HEK293T (cell line): ENCODE data around the gene LIPI.
"Not testable (repeated sequence)": the region's sequence is repeated elsewhere in the genome, so short reads cannot be mapped to it uniquely, and the experiment has no call there.

ENCODE experiments used
- CTCF ChIA-PET: fragments of 350-600 bp; formaldehyde crosslinking; extraction: SDS; loops from one replicate; lab custom pipeline; 2021; ENCODE audit warnings: antibody characterized with exemption, inconsistent platforms; lab: Yijun Ruan, JAX
- POLR2A ChIA-PET: fragments of 350-600 bp; formaldehyde crosslinking; extraction: SDS; loops from one replicate; lab custom pipeline; 2020; ENCODE audit warnings: antibody characterized with exemption, inconsistent platforms; lab: Yijun Ruan, JAX
- DNase-seq: peaks from one replicate; pipeline ENCODE4 v3.0.0; 2012; ENCODE audit warnings: mixed read lengths; ENCODE audit errors: extremely low spot score
- ARNT ChIP-seq: fragments of 450-650 bp; IDR thresholded peaks from 2 replicates; pipeline ENCODE4 v1.6.1; 2017; ENCODE audit warnings: mild to moderate bottlenecking
- BHLHE40 ChIP-seq: fragments of 450-650 bp; IDR thresholded peaks from 2 replicates; pipeline ENCODE4 v1.6.1; 2016; ENCODE audit warnings: mild to moderate bottlenecking, moderate library complexity, borderline replicate concordance
- CTBP1 ChIP-seq: fragments of 450-650 bp; IDR thresholded peaks from 2 replicates; pipeline ENCODE4 v1.6.1; 2016; ENCODE audit warnings: borderline replicate concordance
- ELF4 ChIP-seq: fragments of 450-650 bp; IDR thresholded peaks from 2 replicates; pipeline ENCODE4 v1.6.1; 2017; ENCODE audit warnings: antibody characterized with exemption
- FOXA1 ChIP-seq: fragments of 450-650 bp; IDR thresholded peaks from 2 replicates; pipeline ENCODE4 v1.6.1; 2016; ENCODE audit warnings: mild to moderate bottlenecking
- FOXK2 ChIP-seq: fragments of 450-650 bp; IDR thresholded peaks from 2 replicates; pipeline ENCODE4 v1.6.1; 2016; ENCODE audit warnings: mild to moderate bottlenecking
- FOXM1 ChIP-seq: fragments of 450-650 bp; IDR thresholded peaks from 2 replicates; pipeline ENCODE4 v1.6.1; 2017; ENCODE audit warnings: mild to moderate bottlenecking, borderline replicate concordance
- HDGF ChIP-seq: fragments of 450-650 bp; IDR thresholded peaks from 2 replicates; pipeline ENCODE4 v1.6.1; 2017; ENCODE audit warnings: antibody characterized with exemption, borderline replicate concordance
- L3MBTL2 ChIP-seq: fragments of 450-650 bp; conservative IDR thresholded peaks from 2 replicates; pipeline ENCODE4 v1.6.1; 2016; ENCODE audit warnings: mild to moderate bottlenecking
- LEF1 ChIP-seq: fragments of 450-650 bp; IDR thresholded peaks from 2 replicates; pipeline ENCODE4 v1.6.1; 2017; ENCODE audit warnings: mild to moderate bottlenecking, borderline replicate concordance
- NFRKB ChIP-seq: fragments of 450-650 bp; IDR thresholded peaks from 2 replicates; pipeline ENCODE4 v1.6.1; 2016; ENCODE audit warnings: mild to moderate bottlenecking, moderate library complexity
- SP1 ChIP-seq: fragments of 450-650 bp; IDR thresholded peaks from 2 replicates; pipeline ENCODE4 v1.6.1; 2017
- SUZ12 ChIP-seq: fragments of 450-650 bp; IDR thresholded peaks from 2 replicates; pipeline ENCODE4 v1.6.1; 2016; ENCODE audit warnings: mild to moderate bottlenecking
- TARDBP ChIP-seq: fragments of 450-650 bp; IDR thresholded peaks from 2 replicates; pipeline ENCODE4 v1.6.1; 2016
- ZNF384 ChIP-seq: fragments of 450-650 bp; IDR thresholded peaks from 2 replicates; pipeline ENCODE4 v1.6.1; 2016
- TF ChIP-seq, protein P1 (sequence below): fragments of 450-650 bp; IDR thresholded peaks from 2 replicates; pipeline ENCODE4 v1.6.1; 2016

LIPI gene

DNA sequence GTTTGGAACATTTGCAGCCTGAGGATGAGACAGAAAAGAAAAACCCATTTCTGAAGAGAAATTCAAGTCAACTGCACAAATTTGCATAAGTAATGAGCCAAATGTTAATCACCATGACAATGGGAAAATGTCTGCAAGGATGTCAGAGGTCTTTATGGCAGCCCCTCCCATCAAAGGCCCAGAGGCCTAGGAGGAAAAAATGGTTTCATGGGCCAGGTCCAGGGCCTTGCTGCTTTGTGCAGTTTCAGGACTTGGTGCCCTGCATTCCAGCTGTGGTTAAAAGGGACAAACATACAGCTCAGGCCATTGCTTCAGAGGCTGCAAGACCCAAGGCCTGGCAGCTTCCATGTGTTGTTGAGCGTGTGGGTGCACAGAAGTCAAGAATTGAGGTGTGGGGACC is 18.6 kb upstream of the LIPI start:
- ChIA-PET CTCF (no interaction called here), POLR2A (no interaction called here)
- no peak for DNase-seq
- TF ChIP-seq ELF4, result no peak
- no peak for TF ChIP-seq BHLHE40
- TF ChIP-seq L3MBTL2, result no peak

DNA sequence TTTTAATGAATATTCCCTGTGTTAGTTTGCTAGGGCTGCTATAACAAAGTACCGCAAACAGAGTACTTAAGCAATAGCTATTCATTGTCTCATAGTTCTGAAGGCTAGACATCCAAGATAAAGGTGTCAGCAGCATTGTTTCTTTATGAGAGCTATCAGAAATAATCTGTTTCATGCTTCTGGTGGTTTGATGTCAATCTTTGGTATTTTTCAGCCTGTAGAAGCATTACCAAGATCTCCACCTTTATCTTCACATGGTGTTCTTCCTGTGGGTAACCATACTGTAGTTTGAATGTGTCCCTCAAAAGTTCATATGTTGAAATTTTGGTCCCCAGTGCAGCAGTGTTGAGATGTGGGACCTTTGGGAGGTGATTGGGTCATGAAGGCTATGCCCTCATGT is 12.6 kb upstream of the LIPI start:
- no peak for TF ChIP-seq FOXA1
- no peak for TF ChIP-seq ARNT
- no peak for TF ChIP-seq ELF4
- no peak for TF ChIP-seq FOXK2
- TF ChIP-seq LEF1, result no peak
- TF ChIP-seq L3MBTL2, result no peak
- TF ChIP-seq CTBP1, result no peak
- no peak for TF ChIP-seq FOXM1
- no peak for TF ChIP-seq ZNF384
- TF ChIP-seq SUZ12, result no peak
- TF ChIP-seq HDGF, result no peak
- no peak for TF ChIP-seq BHLHE40
- TF ChIP-seq TARDBP, result no peak
- no peak for TF ChIP-seq NFRKB
- TF ChIP-seq, protein P1, sequence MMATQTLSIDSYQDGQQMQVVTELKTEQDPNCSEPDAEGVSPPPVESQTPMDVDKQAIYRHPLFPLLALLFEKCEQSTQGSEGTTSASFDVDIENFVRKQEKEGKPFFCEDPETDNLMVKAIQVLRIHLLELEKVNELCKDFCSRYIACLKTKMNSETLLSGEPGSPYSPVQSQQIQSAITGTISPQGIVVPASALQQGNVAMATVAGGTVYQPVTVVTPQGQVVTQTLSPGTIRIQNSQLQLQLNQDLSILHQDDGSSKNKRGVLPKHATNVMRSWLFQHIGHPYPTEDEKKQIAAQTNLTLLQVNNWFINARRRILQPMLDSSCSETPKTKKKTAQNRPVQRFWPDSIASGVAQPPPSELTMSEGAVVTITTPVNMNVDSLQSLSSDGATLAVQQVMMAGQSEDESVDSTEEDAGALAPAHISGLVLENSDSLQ, result no peak
- TF ChIP-seq SP1, result no peak
- ChIA-PET POLR2A (no interaction called here), CTCF (no interaction called here)
- no peak for DNase-seq

DNA sequence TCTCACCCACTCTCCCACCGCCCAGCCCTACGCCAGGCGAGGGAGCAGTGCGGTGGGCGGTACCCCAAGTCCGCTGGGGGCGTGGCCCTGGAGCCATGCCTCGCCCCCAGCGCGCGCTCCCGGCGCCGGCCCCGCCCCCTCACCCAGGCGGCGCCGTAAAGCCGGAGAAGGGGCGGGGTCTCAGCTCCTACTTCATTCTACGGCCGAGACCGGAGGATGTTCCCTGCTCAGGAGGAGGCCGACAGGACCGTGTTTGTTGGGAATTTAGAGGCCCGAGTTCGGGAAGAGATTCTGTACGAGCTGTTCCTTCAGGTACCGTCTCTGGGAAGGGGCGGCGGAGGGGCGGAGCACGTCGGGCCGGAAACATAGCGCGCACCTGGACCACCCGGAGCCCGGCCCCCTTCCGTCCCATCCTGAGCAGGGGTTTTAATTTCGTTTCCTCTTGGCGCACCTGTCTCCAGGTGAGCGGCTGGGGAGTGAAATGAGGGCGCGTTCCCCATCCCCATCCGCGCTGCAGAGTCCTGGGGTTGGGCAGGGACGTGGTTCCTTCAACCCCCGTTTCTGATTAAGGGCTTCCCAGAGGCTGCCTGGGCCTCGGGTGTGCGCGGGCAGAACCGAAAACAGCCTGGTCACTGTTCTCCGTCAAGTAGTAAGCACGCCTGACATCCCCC is 5.4 kb upstream of the LIPI start, which contains the start of gene RBM11:
Gene RBM11 (plus strand): TSS at position 187 of the 671 bp plus-strand sequence. CDS start 30 bp downstream, at position 217.
- peak; percentile 91 for DNase-seq
- POLR2A ChIA-PET, result no interaction called here
- TF ChIP-seq L3MBTL2, result no peak
- no peak for TF ChIP-seq FOXK2
- TF ChIP-seq ELF4, result no peak
- TF ChIP-seq BHLHE40, result no peak
- no peak for TF ChIP-seq NFRKB
- TF ChIP-seq, protein P1, result no peak
- TF ChIP-seq ARNT, result no peak
- no peak for TF ChIP-seq SUZ12
- TF ChIP-seq FOXA1, result no peak
- no peak for TF ChIP-seq LEF1
- CTCF ChIA-PET, result no interaction called here

DNA sequence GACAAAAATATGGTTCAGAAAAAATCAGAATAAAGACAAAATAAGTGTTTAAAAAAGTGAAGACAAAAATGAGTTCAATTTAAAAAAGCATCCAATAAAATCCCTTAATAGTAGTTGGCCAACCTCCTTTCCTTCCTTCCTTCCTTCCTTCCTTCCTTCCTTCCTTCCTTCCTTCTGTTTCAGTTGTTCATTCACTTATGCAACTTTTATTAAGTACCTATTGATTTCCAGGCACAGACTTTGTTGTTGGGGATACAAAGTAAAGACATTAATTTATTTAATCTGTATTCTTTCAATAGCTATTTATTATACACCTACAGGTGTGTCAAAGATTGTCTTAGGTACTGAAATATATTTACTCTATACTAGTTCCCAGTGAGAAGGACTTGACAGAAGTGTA is 2.4 kb upstream of the LIPI start:
- ChIA-PET CTCF (no interaction called here), POLR2A (no interaction called here)
- no peak for DNase-seq
- TF ChIP-seq, protein P1, result no peak
- TF ChIP-seq HDGF (no peak), FOXM1 (no peak), ARNT (no peak), FOXA1 (no peak), SUZ12 (no peak), SP1 (no peak), L3MBTL2 (no peak), BHLHE40 (no peak), LEF1 (no peak), TARDBP (no peak), ELF4 (no peak), NFRKB (no peak), CTBP1 (no peak), ZNF384 (no peak), FOXK2 (no peak)

DNA sequence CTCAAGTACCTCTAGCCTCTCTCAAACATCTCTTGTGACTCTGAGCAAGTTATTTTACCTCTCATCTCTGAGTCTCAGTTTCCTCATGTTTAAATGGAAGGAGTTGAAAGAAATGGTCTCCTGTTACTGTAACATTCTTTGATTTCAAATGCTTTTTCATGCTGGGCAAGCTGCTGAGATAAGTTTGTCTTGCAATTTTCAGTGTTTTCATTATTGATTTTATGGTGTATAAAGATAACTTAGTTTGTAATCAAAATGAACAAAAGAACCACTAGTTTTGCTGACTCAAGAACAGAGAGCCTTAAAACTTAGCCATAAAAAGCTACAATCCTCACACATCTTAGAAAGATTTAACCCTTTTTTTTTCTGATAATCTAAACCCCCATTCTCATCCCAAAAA is 4.5 kb downstream of the LIPI start:
- ChIA-PET CTCF (no interaction called here), POLR2A (no interaction called here)
- DNase-seq, result no peak
- TF ChIP-seq CTBP1, result no peak
- TF ChIP-seq, protein P1, result no peak
- no peak for TF ChIP-seq ELF4
- no peak for TF ChIP-seq ARNT
- TF ChIP-seq SUZ12, result no peak
- no peak for TF ChIP-seq ZNF384
- TF ChIP-seq FOXA1, result no peak
- no peak for TF ChIP-seq LEF1
- no peak for TF ChIP-seq L3MBTL2
- no peak for TF ChIP-seq FOXK2
- no peak for TF ChIP-seq BHLHE40
- no peak for TF ChIP-seq HDGF
- TF ChIP-seq SP1, result no peak
- no peak for TF ChIP-seq TARDBP
- no peak for TF ChIP-seq NFRKB
- no peak for TF ChIP-seq FOXM1

DNA sequence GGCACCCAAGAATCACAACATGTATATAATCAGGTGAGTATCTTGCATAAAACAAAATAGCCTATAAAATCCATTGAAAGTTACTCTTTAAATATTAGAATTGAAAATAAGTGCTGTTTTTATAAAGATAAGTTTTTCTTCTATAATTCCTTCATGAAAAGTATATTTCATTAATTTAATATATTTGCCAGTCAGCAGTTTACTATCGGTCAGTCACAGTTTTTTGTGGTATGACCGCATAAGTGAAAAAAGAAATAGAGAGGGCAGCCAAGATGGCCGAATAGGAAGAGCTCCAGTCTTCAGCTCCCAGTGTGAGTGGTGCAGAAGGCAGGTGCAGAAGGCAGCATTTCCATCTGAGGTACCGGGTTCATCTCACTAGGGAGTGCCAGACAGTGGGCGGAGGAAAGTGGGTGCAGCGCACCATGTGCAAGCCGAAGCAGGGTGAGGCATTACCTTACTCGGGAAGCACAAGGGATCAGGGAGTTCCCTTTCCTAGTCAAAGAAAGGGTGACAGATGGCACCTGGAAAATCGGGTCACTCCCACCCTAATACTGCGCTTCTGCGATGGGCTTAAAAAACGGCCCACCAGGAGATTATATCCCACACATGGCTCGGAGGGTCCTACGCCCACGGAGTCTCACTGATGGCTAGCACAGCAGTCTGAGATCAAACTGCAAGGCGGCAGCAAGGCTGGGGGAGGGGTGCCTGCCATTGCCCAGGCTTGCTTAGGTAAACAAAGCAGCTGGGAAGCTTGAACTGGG is 44.1 kb downstream of the LIPI start:
- CTCF ChIA-PET, DNase-seq, POLR2A ChIA-PET: not testable (repeated sequence)
